ENCODE data around the gene PHF21A.
A peak's percentile ranks its signal among the peaks of the same experiment; 100 is the strongest.

Gene PHF21A

GRCh38 chr11:45919806-45920530 is 201.3 kb downstream of the PHF21A start:
- H3K79me2 ChIP-seq (ENCODE audit: insufficient read depth, low read length): 0 out of 2 replicates have a peak, but pooled peaks cover 3% of the 10 kb centered on the region
- H3K9me3 ChIP-seq (ENCODE audit: low read length): no peaks in the 10 kb centered on the region
- H2AFZ ChIP-seq (ENCODE audit: low read length): no peak overlapping the region
- H3K4me2 ChIP-seq (ENCODE audit: low read length): no peak overlapping the region
- H3K27me3 ChIP-seq (ENCODE audit: insufficient read depth, low read length): no peaks in the 10 kb centered on the region
- H3K4me3 ChIP-seq (ENCODE audit: low read depth, low read length, poor library complexity, severe bottlenecking): no peak overlapping the region
- H3K9ac ChIP-seq (ENCODE audit: low read length): no peak overlapping the region
- no peaks in the 10 kb centered on the region for H3K9me2 ChIP-seq (ENCODE audit: low read depth, low read length)
- TF ChIP-seq CTCF (IDR thresholded peaks at IDR 0.05; ENCODE audit: low read length) (no peak), EZH2 (IDR thresholded peaks at IDR 0.05; ENCODE audit: borderline replicate concordance, low read length) (no peak)
- H4K20me1 ChIP-seq (ENCODE audit: insufficient read depth, low read length): no peaks in the 10 kb centered on the region
- no peaks in the 10 kb centered on the region for H3F3A ChIP-seq (ENCODE audit: insufficient read depth, low read length)
- peaks cover 14% of the 10 kb centered on the region; the same call in 1 of the 2 replicates for H3K36me3 ChIP-seq (ENCODE audit: insufficient read depth, low read length)
- no peak overlapping the region for H3K27ac ChIP-seq (ENCODE audit: low read depth, low read length, poor library complexity, severe bottlenecking)
- H3K4me1 ChIP-seq (ENCODE audit: insufficient read depth, low read length, severe bottlenecking): peaks cover 46% of the 10 kb centered on the region

- no peak for TF ChIP-seq CTCF (IDR thresholded peaks at IDR 0.05; ENCODE audit: low read length)
- no peak for TF ChIP-seq EZH2 (IDR thresholded peaks at IDR 0.05; ENCODE audit: borderline replicate concordance, low read length)
- Histone ChIP-seq H3K9ac (ENCODE audit: low read length) (no peak overlapping the region), H3K27me3 (ENCODE audit: insufficient read depth, low read length) (no peaks in the 10 kb centered on the region), H3K4me3 (ENCODE audit: low read depth, low read length, poor library complexity, severe bottlenecking) (peak overlapping the region; percentile 99), H2AFZ (ENCODE audit: low read length) (no peak overlapping the region), H4K20me1 (ENCODE audit: insufficient read depth, low read length) (no peaks in the 10 kb centered on the region), H3K36me3 (ENCODE audit: insufficient read depth, low read length) (peaks cover 22% of the 10 kb centered on the region), H3F3A (ENCODE audit: insufficient read depth, low read length) (no peaks in the 10 kb centered on the region), H3K79me2 (ENCODE audit: insufficient read depth, low read length) (0 out of 2 replicates have a peak, but pooled peaks cover 3% of the 10 kb centered on the region), H3K27ac (ENCODE audit: low read depth, low read length, poor library complexity, severe bottlenecking) (no peak overlapping the region), H3K4me1 (ENCODE audit: insufficient read depth, low read length, severe bottlenecking) (peaks cover 46% of the 10 kb centered on the region), H3K9me3 (ENCODE audit: low read length) (no peaks in the 10 kb centered on the region), H3K9me2 (ENCODE audit: low read depth, low read length) (no peaks in the 10 kb centered on the region), H3K4me2 (ENCODE audit: low read length) (peak overlapping the region; percentile 98)
These were observed 202.1 kb downstream of the PHF21A start for GRCh38 chr11:45918962-45919675.

GRCh38 chr11:45918331-45918941 is 202.8 kb downstream of the PHF21A start:
- peaks cover 44% of the 10 kb centered on the region for H3K4me1 ChIP-seq (ENCODE audit: insufficient read depth, low read length, severe bottlenecking)
- TF ChIP-seq CTCF (IDR thresholded peaks at IDR 0.05; ENCODE audit: low read length): no peak
- no peak for TF ChIP-seq EZH2 (IDR thresholded peaks at IDR 0.05; ENCODE audit: borderline replicate concordance, low read length)

More at GRCh38 chr11:45918331-45918941, 202.8 kb downstream of the PHF21A start:
- Histone ChIP-seq H3K9me2 (ENCODE audit: low read depth, low read length) (no peaks in the 10 kb centered on the region), H3K27ac (ENCODE audit: low read depth, low read length, poor library complexity, severe bottlenecking) (peak overlapping the region; percentile 93), H3K79me2 (ENCODE audit: insufficient read depth, low read length) (0 out of 2 replicates have a peak, but pooled peaks cover 3% of the 10 kb centered on the region), H4K20me1 (ENCODE audit: insufficient read depth, low read length) (no peaks in the 10 kb centered on the region), H3K4me3 (ENCODE audit: low read depth, low read length, poor library complexity, severe bottlenecking) (peak overlapping the region; percentile 99), H3K36me3 (ENCODE audit: insufficient read depth, low read length) (peaks cover 29% of the 10 kb centered on the region), H3K9ac (ENCODE audit: low read length) (peak overlapping the region; percentile 92), H2AFZ (ENCODE audit: low read length) (peak overlapping the region; percentile 89), H3F3A (ENCODE audit: insufficient read depth, low read length) (no peaks in the 10 kb centered on the region), H3K4me2 (ENCODE audit: low read length) (peak overlapping the region; percentile 98), H3K9me3 (ENCODE audit: low read length) (no peaks in the 10 kb centered on the region), H3K27me3 (ENCODE audit: insufficient read depth, low read length) (no peaks in the 10 kb centered on the region)

Measured in OCI-LY1 (cell line).